Measurements from ENCODE around the gene CDH16.

CDH16 gene

GRCh38 chr16:66926171-66926947 lies 7.7 kb upstream of the CDH16 start:
- DNase-seq, result no peak

GRCh38 chr16:66925322-66925840 lies 6.7 kb upstream of the CDH16 start, which contains the start of gene RRAD:
TSS of gene RRAD (minus strand) at chr16:66925535. CDS start at chr16:66925179, 356 bp downstream.
- no peak for DNase-seq

- DNase-seq, result no peak
These were observed 6.0 kb upstream of the CDH16 start for GRCh38 chr16:66924527-66925321.

GRCh38 chr16:66923866-66924265 lies 5.2 kb upstream of the CDH16 start:
- DNase-seq, result no peak

- no peak for DNase-seq
These were observed 4.6 kb upstream of the CDH16 start for GRCh38 chr16:66923247-66923731.

GRCh38 chr16:66921729-66922450 lies 3.2 kb upstream of the CDH16 start:
- DNase-seq, result no peak

- no peak for DNase-seq
These were observed 2.4 kb upstream of the CDH16 start for GRCh38 chr16:66920924-66921680.

- no peak for DNase-seq
These were observed 1.6 kb upstream of the CDH16 start for GRCh38 chr16:66920299-66920590.

GRCh38 chr16:66919569-66920298 lies 1.0 kb upstream of the CDH16 start:
- DNase-seq, result no peak

GRCh38 chr16:66918355-66918754 lies 330 bp downstream of the CDH16 start:
- DNase-seq, result no peak

- DNase-seq, result no peak
These were observed 944 bp downstream of the CDH16 start for GRCh38 chr16:66917741-66918140.

- DNase-seq, result no peak
These were observed 2.2 kb downstream of the CDH16 start for GRCh38 chr16:66916518-66916917.

- DNase-seq, result no peak
These were observed 3.6 kb downstream of the CDH16 start for GRCh38 chr16:66915041-66915440.

GRCh38 chr16:66914541-66914940 lies 4.1 kb downstream of the CDH16 start:
- no peak for DNase-seq

GRCh38 chr16:66913711-66914110 lies 5.0 kb downstream of the CDH16 start:
- no peak for DNase-seq

- DNase-seq, result no peak
These were observed 5.6 kb downstream of the CDH16 start for GRCh38 chr16:66913081-66913480.

- DNase-seq, result no peak
These were observed 6.9 kb downstream of the CDH16 start for GRCh38 chr16:66911801-66912200.

GRCh38 chr16:66911112-66911511 lies 7.6 kb downstream of the CDH16 start:
- no peak for DNase-seq

- DNase-seq, result no peak
These were observed 8.3 kb downstream of the CDH16 start for GRCh38 chr16:66910175-66910940.

GRCh38 chr16:66908762-66909559 lies 9.7 kb downstream of the CDH16 start:
- DNase-seq, result no peak

Measured in KG1 (cell line).